Activated naive CD8-positive, alpha-beta T cell (primary cell): ENCODE data around the gene SPTBN2.

Experiments used
- H3K27ac Mint-ChIP-seq: one replicate; pipeline ENCODE4 v1.8.0; 2021; ENCODE audit warnings: mixed read lengths
- H3K27me3 Mint-ChIP-seq: one replicate; pipeline ENCODE4 v1.8.0; 2021; ENCODE audit warnings: mixed read lengths
- H3K36me3 Mint-ChIP-seq: one replicate; pipeline ENCODE4 v1.8.0; 2021; ENCODE audit warnings: mixed read lengths
- H3K4me1 Mint-ChIP-seq: one replicate; pipeline ENCODE4 v1.8.0; 2021; ENCODE audit warnings: low read depth, mixed read lengths
- H3K4me3 Mint-ChIP-seq: one replicate; pipeline ENCODE4 v1.8.0; 2021; ENCODE audit warnings: mild to moderate bottlenecking, mixed read lengths
- H3K9me3 Mint-ChIP-seq: one replicate; pipeline ENCODE4 v1.8.0; 2021; ENCODE audit warnings: low read depth, mixed read lengths

The SPTBN2 gene

DNA sequence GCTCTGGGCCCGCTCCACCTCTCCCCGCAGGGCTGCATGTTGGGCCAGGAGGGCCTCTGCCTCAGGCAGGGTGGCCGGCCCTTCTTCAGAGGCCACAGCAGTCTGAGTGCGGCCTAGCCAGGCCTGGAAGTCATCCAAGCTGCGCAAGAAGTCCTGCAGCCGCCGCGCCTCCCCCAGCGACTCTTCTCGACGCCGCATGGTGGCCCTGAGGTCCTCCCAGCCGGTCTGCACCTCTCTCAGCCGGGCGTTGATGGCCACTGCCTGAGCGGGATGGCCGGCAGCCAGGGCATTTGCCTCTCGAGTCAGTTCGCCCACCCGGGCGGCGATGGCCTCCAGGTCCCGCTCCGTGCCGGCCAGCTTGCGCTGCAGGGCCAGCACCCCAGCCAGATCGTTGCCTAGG, 28.3 kb downstream of the SPTBN2 start:
- Mint-ChIP-seq H3K27ac (no peak overlapping the region), H3K36me3 (no peaks in the 10 kb centered on the region), H3K4me3 (no peak overlapping the region), H3K4me1 (no peaks in the 10 kb centered on the region), H3K27me3 (no peaks in the 10 kb centered on the region), H3K9me3 (no peaks in the 10 kb centered on the region)

DNA sequence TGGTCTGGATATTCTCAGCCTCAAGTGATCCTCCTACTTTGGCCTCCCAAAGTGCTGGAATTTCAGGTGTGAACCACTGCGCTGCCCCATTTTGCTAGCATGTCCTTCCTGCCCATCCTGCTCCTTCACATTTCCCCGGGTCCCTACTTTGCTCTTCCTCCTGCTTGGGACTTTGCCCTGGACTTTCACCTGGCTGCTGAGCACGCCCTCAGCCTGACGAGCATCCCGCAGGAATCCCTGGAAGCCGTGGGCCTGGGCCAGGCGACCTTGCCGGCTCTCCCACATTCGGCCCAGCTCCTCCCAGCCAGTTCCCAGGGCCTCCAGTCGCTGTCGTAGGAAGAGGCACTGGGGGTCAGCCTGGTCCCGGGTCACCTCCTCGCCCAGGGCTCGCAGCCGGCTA, 28.7 kb downstream of the SPTBN2 start:
- Mint-ChIP-seq H3K27me3 (no peaks in the 10 kb centered on the region), H3K4me3 (no peak overlapping the region), H3K4me1 (no peaks in the 10 kb centered on the region), H3K27ac (no peak overlapping the region), H3K9me3 (no peaks in the 10 kb centered on the region), H3K36me3 (no peaks in the 10 kb centered on the region)

DNA sequence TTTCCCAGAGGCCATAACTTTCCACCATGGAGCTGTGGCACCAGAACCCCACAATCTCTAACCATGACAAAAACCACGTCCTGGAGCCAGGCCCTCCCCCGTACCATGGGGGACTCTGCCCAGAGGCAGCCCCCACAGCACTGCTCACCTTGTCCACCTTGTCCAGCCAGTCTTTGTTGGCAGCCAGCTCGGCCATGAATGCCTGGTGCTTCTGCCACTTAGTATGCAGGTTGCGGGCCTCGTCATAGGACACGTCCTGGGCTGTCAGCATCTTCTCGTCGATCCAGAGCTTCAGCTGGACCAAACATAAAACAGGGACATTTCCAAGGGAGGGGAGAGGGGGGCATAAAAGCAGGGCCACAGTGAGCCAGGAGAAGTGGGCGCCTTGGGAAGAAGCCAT, 30.5 kb downstream of the SPTBN2 start:
- Mint-ChIP-seq H3K27ac (no peak overlapping the region), H3K4me1 (no peaks in the 10 kb centered on the region), H3K4me3 (no peak overlapping the region), H3K27me3 (no peaks in the 10 kb centered on the region), H3K36me3 (no peaks in the 10 kb centered on the region), H3K9me3 (no peaks in the 10 kb centered on the region)

DNA sequence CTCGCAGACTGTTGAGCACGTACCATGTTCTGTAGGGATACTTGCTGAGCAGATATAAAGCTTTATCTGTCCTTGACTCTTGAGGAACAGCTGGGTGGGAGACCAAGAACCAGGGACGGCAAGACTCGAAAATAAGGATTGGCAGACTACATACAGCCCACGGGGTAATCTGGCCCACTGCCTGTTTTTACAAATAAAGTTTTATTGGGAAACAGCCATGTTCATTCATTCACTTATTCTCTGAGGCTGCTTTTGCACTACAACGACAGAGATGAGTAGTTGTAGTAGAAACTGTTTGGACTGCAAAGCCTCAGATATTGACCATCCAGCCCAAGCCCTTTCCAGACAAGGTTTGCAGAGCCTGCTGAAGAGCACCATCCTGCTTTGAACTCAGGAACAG, 31.0 kb downstream of the SPTBN2 start:
- Mint-ChIP-seq H3K4me3 (no peak overlapping the region), H3K27ac (no peak overlapping the region), H3K27me3 (no peaks in the 10 kb centered on the region), H3K4me1 (no peaks in the 10 kb centered on the region), H3K36me3 (no peaks in the 10 kb centered on the region), H3K9me3 (no peaks in the 10 kb centered on the region)

DNA sequence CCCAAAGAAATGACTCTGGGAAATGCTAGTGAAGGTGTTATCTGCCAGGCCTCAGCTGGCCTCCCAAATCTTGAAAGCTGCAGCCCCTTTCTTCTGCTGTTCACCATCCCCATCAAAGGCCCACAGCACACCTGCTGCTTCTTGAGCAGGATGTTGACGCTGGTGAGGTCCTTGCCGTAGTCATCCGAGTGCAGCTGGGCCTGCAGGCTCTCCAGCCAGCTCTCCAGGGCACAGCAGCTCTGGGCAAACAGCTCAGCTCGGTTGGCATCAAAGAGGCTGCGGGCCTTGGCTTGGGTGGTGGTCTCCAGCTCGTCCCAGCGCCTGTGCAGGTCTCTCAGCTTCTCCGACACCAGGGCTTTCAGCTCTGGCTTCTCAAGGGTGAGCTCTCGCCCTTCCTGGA, 32.9 kb downstream of the SPTBN2 start:
- no peaks in the 10 kb centered on the region for H3K36me3 Mint-ChIP-seq
- no peaks in the 10 kb centered on the region for H3K27me3 Mint-ChIP-seq
- no peaks in the 10 kb centered on the region for H3K9me3 Mint-ChIP-seq
- H3K4me3 Mint-ChIP-seq, result no peak overlapping the region
- H3K27ac Mint-ChIP-seq, result no peak overlapping the region
- no peaks in the 10 kb centered on the region for H3K4me1 Mint-ChIP-seq

DNA sequence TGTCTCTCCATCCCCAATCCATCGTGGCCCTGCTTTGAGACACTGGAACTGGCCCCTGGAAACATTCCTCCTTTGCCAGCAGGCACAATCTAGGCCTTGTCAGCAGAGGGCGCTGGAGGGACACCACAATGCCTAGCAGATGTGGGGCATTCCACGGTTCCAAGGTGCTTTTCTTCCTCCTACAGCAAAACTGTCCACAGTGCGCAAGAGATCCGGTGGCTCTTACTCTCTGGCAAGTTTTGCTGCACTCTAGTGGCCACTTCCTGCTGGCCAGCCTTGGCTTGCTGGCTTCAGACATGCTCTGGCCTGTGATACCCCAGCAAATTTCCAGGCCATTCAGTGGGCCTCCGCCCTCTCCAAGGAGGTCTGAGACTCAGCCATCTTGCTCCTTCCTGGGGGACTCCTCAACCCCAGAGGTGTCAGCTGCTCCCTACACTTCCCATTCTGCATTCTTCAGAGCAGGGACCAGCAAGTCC, 34.2 kb downstream of the SPTBN2 start:
- no peaks in the 10 kb centered on the region for H3K9me3 Mint-ChIP-seq
- no peak overlapping the region for H3K27ac Mint-ChIP-seq
- H3K4me1 Mint-ChIP-seq, result no peaks in the 10 kb centered on the region

DNA sequence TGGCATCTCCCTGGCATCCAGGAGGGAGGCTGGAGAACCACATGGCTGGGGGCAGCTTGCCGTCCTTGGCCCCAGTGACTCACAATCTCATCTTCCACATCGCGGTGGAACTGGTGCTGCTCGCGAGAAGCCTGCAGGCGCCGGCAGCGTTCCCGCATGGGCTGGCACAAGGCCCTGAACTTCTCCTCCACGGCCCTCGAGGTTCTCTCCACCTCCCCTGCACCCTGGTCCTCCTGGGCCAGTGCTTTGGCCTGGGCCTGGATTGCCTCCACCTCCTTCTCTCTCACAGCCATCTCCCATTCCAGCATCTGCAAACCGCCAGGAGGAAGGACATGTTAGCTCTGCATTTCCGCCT, 35.0 kb downstream of the SPTBN2 start:
- Mint-ChIP-seq H3K36me3 (no peaks in the 10 kb centered on the region), H3K27ac (no peak overlapping the region), H3K9me3 (no peaks in the 10 kb centered on the region), H3K4me1 (no peaks in the 10 kb centered on the region), H3K4me3 (no peak overlapping the region), H3K27me3 (no peaks in the 10 kb centered on the region)

More for the DNA sequence above, 34.2 kb downstream of the SPTBN2 start:
- no peaks in the 10 kb centered on the region for H3K36me3 Mint-ChIP-seq
- H3K4me3 Mint-ChIP-seq, result no peak overlapping the region
- no peaks in the 10 kb centered on the region for H3K27me3 Mint-ChIP-seq

DNA sequence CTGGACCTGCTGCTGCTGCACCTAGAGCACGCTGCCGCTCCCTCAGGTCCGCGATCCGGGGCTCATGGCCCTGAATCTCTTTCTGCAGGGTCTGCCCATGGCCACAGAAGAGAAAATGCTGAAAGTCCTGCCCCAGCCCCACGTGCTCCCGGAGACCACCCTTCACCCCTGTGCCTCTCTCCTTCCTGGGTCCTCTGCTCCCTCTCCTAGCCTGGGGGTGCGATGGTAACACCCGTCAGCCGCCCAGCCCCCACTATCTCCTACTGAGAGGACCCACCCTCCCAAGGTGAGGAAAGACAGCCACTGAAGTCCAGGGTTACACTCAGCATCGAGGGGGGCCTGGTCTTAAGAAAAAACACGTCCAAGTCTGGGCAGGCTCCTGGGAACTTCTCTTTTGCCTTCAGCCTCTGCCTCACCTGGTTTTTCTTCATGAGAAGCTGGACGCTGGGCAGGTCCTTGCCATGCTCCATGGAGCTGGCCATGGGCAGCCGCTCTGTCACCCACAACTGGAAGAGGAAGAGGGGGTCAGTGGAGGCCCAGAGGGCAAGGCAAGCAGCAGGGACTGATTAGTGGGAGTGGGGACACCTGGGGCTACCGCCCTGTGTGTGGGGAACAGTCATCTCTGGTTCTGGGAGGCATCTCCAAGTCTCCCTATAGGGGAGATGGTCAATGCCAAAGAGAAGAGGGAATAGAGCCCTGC, 35.5 kb downstream of the SPTBN2 start:
- Mint-ChIP-seq H3K27ac (no peak overlapping the region), H3K36me3 (no peaks in the 10 kb centered on the region), H3K4me3 (no peak overlapping the region), H3K4me1 (no peaks in the 10 kb centered on the region), H3K9me3 (no peaks in the 10 kb centered on the region), H3K27me3 (no peaks in the 10 kb centered on the region)

DNA sequence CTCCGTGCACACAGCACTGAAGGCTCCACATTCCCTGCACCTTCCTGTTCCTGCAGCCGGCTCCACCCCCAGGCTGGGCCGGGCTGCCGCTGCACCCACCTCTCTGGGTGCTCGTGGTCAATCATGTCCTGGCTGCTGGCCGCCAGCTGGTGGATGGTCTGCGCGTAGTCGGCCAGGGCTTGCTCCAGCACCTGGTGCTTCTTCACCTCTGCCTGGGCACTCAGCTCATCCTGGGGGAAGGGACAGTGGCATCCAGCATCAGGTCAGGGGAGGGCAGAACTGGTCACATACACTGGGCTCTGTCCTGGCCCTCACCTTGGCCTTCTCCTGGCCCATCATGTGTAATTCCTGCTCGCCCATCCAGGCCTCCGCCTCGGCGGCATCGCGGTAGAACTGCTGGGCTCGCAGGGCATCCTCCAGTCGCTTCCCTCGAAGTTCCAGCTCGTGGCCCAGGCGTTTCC, 36.1 kb downstream of the SPTBN2 start:
- Mint-ChIP-seq H3K4me1 (no peaks in the 10 kb centered on the region), H3K27ac (no peak overlapping the region)

DNA sequence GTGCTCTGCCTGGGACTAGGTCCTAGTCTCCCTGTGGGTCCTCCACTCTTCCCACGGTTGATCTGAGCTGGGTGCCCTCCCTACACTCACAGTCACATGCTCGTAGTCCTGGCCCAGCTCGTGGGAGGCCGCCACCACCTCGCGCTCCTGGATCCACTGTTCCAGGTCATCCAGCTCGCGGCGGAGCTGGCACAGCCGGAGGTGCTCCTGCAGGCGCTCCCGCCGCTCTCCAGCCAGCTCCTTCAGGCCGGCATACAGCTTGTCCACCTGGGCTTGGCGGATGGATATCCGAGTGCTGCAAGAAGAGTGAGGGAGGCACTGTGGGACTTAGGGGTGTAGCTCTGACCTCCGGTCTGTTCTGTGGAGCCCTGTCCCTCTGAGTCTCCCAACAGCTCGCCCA, 36.6 kb downstream of the SPTBN2 start:
- Mint-ChIP-seq H3K4me3 (no peak overlapping the region), H3K36me3 (no peaks in the 10 kb centered on the region), H3K4me1 (no peaks in the 10 kb centered on the region), H3K27ac (no peak overlapping the region), H3K27me3 (no peaks in the 10 kb centered on the region), H3K9me3 (no peaks in the 10 kb centered on the region)

More for the DNA sequence above, 36.1 kb downstream of the SPTBN2 start:
- no peaks in the 10 kb centered on the region for H3K36me3 Mint-ChIP-seq
- no peaks in the 10 kb centered on the region for H3K9me3 Mint-ChIP-seq
- no peak overlapping the region for H3K4me3 Mint-ChIP-seq
- no peaks in the 10 kb centered on the region for H3K27me3 Mint-ChIP-seq

DNA sequence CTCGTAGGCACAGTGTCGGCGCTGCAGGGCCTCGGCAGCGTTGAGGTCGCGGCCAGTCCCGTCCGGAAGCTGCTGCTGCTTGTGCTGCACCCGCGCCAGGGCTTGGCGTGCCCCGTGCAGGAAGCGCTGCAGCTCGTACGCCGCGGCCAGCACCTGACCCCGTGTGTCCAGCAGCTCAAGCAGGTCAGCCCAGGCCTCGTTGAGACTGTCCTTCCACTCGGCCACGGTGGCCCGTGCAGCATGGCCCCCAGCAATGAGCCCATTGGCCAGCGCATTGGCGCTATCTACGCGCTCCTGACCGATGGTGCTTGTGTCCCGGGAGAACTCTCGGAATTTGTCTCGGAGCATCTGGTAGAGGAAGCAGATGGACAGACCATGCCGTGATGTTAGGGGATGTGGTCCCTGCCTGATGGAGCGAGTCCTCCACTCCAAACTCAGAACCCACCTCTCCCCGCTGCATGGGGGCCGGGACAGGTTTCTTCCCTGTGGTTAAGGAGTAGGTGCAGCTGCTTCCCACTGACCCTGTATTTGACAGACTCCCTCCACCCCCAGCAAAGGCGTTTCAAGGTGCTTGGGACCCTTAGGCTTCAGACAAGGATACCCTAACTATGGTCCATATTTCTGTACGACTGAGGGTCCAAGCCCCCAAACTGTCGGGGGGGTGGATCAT, 37.6 kb downstream of the SPTBN2 start:
- Mint-ChIP-seq H3K36me3 (no peaks in the 10 kb centered on the region), H3K27ac (no peak overlapping the region), H3K4me1 (no peaks in the 10 kb centered on the region), H3K27me3 (no peaks in the 10 kb centered on the region), H3K9me3 (no peaks in the 10 kb centered on the region), H3K4me3 (no peak overlapping the region)

DNA sequence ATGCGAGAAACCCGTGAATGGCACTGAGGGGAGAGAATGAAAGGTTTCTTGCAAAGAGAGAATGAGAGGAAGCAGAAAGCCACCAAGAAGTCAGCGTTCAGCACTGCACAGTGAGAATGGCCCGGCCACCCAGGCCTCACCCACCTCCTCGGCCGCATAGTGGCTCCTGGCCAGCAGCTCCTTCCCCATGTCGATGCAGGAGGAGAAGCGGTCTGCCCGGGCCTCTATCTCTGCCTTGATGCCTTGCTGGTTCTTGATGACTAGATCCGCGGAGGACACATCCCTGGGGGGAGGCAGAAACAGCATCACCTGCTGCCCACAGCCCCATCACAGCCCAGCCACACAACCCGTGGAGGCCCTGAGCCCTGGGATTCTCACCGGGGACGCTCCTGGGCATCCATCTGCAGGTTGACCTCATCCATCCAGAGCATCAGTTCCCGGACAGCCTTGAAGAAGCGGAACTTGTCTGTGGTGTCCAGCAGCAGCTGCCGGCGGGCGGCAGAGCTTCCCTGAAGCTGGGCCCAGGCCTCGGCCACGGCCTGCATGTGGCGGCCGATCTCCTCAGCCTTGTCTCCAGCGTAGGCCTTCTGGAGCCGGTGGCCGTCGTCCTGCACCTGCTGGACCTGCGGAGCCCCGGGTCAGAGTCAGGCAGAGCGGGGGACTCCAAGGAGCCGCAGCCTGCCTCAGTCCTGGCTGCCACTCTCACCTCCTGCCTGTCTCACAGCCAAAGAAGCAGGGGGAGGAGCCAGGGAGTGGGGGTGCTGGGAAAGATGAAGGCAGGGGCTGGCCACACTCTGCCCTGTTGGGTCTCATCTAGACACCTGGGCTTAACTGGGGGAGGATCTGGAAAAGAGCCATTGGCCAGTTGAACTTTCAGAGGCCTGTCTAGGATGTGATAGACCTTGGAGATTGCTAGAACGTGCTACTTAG, 39.1 kb downstream of the SPTBN2 start:
- H3K27me3 Mint-ChIP-seq, result no peaks in the 10 kb centered on the region
- no peak overlapping the region for H3K4me3 Mint-ChIP-seq
- H3K36me3 Mint-ChIP-seq, result no peaks in the 10 kb centered on the region
- no peaks in the 10 kb centered on the region for H3K4me1 Mint-ChIP-seq
- H3K9me3 Mint-ChIP-seq, result no peaks in the 10 kb centered on the region
- no peak overlapping the region for H3K27ac Mint-ChIP-seq

DNA sequence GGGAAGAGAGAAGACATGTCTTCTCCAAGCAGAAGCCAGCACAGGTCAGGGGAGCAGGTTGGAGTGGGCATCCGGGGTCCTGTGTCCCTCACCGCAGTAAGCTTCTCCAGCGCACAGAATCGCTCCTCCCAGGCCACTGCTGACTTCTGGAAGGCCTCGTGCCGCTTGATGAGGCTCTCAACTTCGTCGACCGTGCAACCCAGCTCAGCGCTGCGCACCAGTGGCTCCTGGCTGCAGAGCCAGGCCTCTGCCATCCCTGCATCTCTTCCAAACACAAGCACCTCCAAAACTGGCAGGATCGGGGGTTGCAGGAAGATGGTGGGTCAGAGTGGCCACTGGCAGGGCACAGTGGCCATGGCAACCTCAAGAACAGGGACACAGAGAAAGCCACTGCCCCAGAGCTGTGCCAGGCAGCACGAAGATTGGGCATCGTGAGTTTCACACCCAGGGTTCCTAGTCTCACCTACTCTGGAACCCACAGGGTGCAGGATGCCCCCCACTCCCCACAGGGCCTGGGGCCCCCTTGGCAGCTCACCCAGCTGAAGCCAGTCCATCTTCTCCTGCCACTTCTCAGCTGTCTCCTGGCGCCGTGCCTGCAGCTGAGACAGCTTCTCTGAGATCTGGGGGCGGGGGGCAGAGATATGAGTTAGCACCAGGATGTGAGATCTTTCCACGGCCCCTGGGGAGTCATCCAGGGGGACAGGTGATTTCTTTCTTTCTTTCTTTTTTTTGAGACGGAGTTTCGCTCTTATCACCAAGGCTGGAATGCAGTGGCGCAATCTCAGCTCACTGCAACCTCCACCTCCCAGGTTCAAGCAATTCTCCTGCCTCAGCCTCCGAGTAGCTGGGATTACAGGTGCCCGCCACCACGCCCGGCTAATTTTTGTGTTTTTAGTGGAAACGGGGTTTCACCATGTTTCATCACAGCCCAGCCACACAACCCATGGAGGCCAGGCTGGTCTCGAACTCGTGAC, 40.2 kb downstream of the SPTBN2 start:
- Mint-ChIP-seq H3K27ac (no peak overlapping the region), H3K4me1 (no peaks in the 10 kb centered on the region), H3K4me3 (no peak overlapping the region)

DNA sequence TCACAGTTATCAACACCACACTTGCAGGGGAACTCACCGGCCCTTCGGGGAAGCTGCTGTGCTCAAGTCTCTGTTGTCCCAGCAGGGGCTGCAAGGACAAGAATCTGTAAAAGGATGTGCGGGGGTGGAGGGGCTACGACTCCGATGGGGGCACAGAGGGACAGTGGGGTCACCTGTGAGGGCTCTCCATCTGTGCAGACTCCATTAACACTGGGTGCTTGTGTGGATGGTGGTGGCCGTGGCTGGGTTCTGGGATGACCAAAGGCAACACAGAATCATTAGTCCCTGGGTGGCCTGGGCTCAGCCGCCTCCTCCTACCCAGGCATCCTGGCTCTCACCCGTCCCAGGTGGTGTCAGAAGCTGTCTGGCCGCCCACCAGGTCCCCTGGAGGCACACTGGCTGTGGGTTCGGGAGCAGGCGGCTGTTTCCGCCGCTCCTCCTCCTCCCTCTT, 41.2 kb downstream of the SPTBN2 start:
- Mint-ChIP-seq H3K4me3 (no peak overlapping the region), H3K9me3 (no peaks in the 10 kb centered on the region), H3K36me3 (no peaks in the 10 kb centered on the region), H3K27me3 (no peaks in the 10 kb centered on the region), H3K4me1 (no peaks in the 10 kb centered on the region), H3K27ac (no peak overlapping the region)

More for the DNA sequence above, 40.2 kb downstream of the SPTBN2 start:
- Mint-ChIP-seq H3K36me3 (no peaks in the 10 kb centered on the region), H3K27me3 (no peaks in the 10 kb centered on the region), H3K9me3 (no peaks in the 10 kb centered on the region)
